ENCODE data around the gene GALR1. TPM values are rescaled to one million over a fixed set of nuclear protein-coding genes. Genes with fewer than 3 reads are reported as not detected.

GALR1 gene
- total RNA-seq, 1 donor from 2014 or later: not detected

DNA sequence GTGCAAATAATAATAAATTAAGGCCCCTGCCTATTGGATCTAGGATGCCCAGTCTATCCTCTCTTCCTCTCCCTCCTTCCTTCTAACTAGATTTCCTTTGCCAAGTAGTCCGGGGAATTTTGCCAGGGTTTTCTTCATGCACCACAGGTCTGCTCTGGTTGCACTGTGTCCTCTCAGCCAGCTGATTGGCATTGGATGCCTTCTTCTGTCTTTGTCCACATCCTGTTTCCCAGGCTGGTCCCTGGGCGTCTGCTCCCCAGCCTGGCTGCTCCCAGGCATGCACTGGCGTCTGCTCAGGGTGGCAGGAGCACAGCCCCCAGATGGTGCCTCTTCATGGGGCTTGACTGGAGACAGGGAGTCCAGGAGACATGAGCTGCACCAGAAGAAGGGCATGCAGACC lies 66.4 kb downstream of the GALR1 start:
- no peaks in the 10 kb centered on the region for H3K36me3 Mint-ChIP-seq (ENCODE audit: unreplicated experiment)
- no peaks in the 10 kb centered on the region for H3K9me3 Mint-ChIP-seq (ENCODE audit: unreplicated experiment)
- no peak overlapping the region for H3K4me3 Mint-ChIP-seq (ENCODE audit: unreplicated experiment)
- H3K27me3 Mint-ChIP-seq (ENCODE audit: unreplicated experiment): no peaks in the 10 kb centered on the region
- no peaks in the 10 kb centered on the region for H3K4me1 Mint-ChIP-seq (ENCODE audit: unreplicated experiment)
- TF ChIP-seq, protein P1, sequence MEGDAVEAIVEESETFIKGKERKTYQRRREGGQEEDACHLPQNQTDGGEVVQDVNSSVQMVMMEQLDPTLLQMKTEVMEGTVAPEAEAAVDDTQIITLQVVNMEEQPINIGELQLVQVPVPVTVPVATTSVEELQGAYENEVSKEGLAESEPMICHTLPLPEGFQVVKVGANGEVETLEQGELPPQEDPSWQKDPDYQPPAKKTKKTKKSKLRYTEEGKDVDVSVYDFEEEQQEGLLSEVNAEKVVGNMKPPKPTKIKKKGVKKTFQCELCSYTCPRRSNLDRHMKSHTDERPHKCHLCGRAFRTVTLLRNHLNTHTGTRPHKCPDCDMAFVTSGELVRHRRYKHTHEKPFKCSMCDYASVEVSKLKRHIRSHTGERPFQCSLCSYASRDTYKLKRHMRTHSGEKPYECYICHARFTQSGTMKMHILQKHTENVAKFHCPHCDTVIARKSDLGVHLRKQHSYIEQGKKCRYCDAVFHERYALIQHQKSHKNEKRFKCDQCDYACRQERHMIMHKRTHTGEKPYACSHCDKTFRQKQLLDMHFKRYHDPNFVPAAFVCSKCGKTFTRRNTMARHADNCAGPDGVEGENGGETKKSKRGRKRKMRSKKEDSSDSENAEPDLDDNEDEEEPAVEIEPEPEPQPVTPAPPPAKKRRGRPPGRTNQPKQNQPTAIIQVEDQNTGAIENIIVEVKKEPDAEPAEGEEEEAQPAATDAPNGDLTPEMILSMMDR (IDR thresholded peaks at IDR 0.05): no peak
- no peak overlapping the region for H3K27ac Mint-ChIP-seq (ENCODE audit: unreplicated experiment)
- DNase-seq (ENCODE audit: extremely low spot score, unreplicated experiment): no peak

DNA sequence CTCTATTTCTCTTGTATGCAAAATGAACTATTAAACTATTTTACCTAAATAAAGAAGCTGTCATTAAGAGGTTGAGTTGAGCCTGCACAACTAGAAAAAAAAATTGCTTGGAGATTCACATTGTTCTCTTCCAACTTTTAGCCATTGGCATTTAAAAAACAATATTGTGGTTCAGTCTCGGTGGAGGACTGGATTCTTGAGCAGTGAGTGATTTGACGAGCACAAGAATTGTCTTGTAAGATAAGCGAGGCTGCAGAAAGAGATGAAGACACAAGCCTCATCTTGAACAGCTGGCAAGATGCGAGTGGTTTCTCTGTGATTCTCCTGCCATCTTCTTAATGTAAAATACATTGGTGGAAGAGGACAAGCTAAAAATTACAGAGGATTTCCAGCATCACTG lies 67.0 kb downstream of the GALR1 start:
- TF ChIP-seq, protein P1 (IDR thresholded peaks at IDR 0.05): no peak
- H3K4me1 Mint-ChIP-seq (ENCODE audit: unreplicated experiment): no peaks in the 10 kb centered on the region
- H3K27me3 Mint-ChIP-seq (ENCODE audit: unreplicated experiment): no peaks in the 10 kb centered on the region
- no peak for DNase-seq (ENCODE audit: extremely low spot score, unreplicated experiment)
- H3K27ac Mint-ChIP-seq (ENCODE audit: unreplicated experiment): no peak overlapping the region
- no peaks in the 10 kb centered on the region for H3K36me3 Mint-ChIP-seq (ENCODE audit: unreplicated experiment)
- no peak overlapping the region for H3K4me3 Mint-ChIP-seq (ENCODE audit: unreplicated experiment)
- no peaks in the 10 kb centered on the region for H3K9me3 Mint-ChIP-seq (ENCODE audit: unreplicated experiment)

DNA sequence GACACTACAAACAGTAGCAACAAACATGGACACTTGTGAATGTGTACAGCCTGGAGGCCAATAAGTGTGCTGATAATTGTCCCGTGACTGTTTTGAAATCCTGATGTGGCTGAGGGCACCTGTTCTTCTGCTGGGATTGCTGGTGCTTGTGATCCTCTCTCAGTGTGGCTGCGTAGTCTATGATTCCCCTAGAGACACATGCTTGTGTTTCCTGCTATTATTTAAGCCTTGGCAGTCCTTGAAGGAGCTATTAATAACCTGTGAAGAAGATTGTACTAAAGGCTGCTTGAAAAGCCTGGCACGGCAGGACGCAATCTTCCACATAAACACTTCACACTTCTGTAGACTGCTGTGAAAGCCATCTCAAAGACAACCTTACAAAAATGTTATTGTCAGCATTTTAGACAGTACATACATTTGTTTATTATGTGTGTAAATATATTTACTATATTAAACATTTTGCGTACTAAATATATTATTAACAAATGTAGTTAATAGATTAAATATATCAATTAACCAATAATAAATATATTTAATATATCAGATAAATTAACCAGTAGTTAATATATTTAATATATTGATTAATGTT lies 71.4 kb downstream of the GALR1 start:
- H3K4me3 Mint-ChIP-seq (ENCODE audit: unreplicated experiment): no peak overlapping the region
- no peaks in the 10 kb centered on the region for H3K36me3 Mint-ChIP-seq (ENCODE audit: unreplicated experiment)
- H3K27ac Mint-ChIP-seq (ENCODE audit: unreplicated experiment): no peak overlapping the region
- TF ChIP-seq, protein P1 (IDR thresholded peaks at IDR 0.05): no peak
- peaks cover 2% of the 10 kb centered on the region for H3K9me3 Mint-ChIP-seq (ENCODE audit: unreplicated experiment)
- no peak for DNase-seq (ENCODE audit: extremely low spot score, unreplicated experiment)
- H3K4me1 Mint-ChIP-seq (ENCODE audit: unreplicated experiment): no peaks in the 10 kb centered on the region
- no peaks in the 10 kb centered on the region for H3K27me3 Mint-ChIP-seq (ENCODE audit: unreplicated experiment)

DNA sequence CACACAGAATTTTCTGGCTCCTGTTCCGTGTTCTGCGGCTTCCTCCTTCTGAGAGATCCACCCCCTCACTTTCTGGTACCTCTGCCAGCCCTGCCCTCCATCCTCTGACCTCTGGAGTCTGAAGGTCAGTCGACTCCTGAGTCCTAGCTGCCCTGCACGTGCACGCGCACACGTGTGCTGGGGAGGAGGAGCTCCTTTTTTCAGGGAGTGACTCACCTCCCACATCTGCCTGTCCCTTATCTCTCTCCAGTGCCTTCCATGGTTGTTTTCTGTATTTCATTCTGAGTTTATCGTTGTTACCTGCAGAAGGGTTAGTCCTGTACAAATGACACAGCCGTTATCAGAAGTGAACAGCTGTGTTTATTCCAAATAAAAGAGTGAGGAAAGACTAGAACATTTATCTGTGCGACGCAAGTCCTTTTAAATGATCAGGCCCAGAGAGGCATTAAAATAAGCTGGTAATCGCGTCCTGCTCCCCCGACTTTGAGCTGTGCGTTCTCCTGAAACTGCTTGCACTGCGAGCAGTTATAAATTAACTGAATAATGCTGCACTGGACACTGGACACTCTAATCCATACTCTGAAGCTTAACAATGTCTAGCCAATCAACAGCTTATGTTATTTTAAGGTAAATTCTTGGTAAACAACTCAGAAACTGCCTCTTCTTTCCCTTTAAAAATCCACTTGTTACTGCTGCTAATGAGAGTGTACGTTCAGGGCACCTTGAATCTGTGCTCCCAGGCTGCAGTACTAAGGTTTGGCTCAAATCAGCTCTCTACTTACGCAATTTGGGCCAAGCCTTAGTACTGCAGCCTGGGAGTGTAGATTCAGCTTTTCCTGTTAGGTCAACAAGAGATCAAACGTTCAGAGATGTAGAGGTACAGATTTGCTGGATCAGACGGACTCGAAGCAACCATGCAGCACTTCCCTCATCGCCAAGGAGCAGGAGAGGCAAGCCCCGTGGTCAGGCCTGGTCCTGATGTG lies 72.5 kb downstream of the GALR1 start:
- H3K27me3 Mint-ChIP-seq (ENCODE audit: unreplicated experiment): no peaks in the 10 kb centered on the region
- DNase-seq (ENCODE audit: extremely low spot score, unreplicated experiment): no peak
- no peaks in the 10 kb centered on the region for H3K36me3 Mint-ChIP-seq (ENCODE audit: unreplicated experiment)
- TF ChIP-seq, protein P1 (IDR thresholded peaks at IDR 0.05): no peak
- H3K27ac Mint-ChIP-seq (ENCODE audit: unreplicated experiment): no peak overlapping the region
- no peaks in the 10 kb centered on the region for H3K4me1 Mint-ChIP-seq (ENCODE audit: unreplicated experiment)
- no peak overlapping the region for H3K4me3 Mint-ChIP-seq (ENCODE audit: unreplicated experiment)
- H3K9me3 Mint-ChIP-seq (ENCODE audit: unreplicated experiment): peaks cover 3% of the 10 kb centered on the region

DNA sequence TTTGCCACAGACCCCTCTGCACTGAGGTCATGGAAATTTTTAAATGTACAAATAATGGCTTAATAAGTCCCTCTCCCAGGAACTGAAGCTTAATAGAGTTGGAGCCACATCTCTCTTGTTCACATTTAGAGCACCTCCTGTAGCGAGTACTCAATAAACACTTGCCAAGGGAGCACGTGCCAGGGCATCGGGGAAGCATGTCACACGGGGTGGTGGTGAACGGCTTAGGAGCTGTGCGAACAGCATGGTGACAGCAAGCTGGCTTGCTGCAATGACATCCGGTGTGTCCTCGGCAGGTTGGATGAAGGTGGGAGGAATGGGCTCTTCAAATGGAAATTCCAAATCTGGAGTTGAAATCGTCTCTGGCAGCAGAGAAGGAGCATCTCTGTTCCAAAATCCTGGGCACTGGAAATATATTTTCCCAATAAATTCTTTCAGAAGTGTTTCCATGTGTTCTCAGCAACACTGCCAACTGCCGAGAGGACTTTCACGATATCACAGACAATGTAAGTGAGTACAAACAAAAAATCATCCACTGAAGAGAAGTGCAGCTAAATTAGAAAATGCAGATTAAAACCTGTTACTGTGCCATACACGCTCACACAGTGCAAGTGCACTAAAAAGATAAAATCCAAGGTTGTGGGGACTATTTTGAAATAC lies 74.1 kb downstream of the GALR1 start:
- DNase-seq (ENCODE audit: extremely low spot score, unreplicated experiment): no peak
- no peaks in the 10 kb centered on the region for H3K4me1 Mint-ChIP-seq (ENCODE audit: unreplicated experiment)
- H3K9me3 Mint-ChIP-seq (ENCODE audit: unreplicated experiment): peaks cover 8% of the 10 kb centered on the region
- no peaks in the 10 kb centered on the region for H3K27me3 Mint-ChIP-seq (ENCODE audit: unreplicated experiment)
- no peak overlapping the region for H3K27ac Mint-ChIP-seq (ENCODE audit: unreplicated experiment)
- TF ChIP-seq, protein P1 (IDR thresholded peaks at IDR 0.05): no peak
- H3K4me3 Mint-ChIP-seq (ENCODE audit: unreplicated experiment): no peak overlapping the region
- no peaks in the 10 kb centered on the region for H3K36me3 Mint-ChIP-seq (ENCODE audit: unreplicated experiment)

Data from osteocyte (in vitro differentiated cells).